Adrenal gland (tissue), 12 donors: ENCODE measurements around the gene DRICH1. TPM values are rescaled to one million over a fixed set of nuclear protein-coding genes. Genes with fewer than 3 reads are reported as not detected.

Experiments
- DNase-seq, 7 donors: peaks; one replicate each; pipeline ENCODE4 v3.0.0-alpha.2; 2019 to 2020
- H3K27ac ChIP-seq, 5 donors: fragments of 200-600 bp; sonication (generic) in 4 of 5; 1 replicate in 3 of 5; 2 replicates in 2 of 5; pipeline versions ENCODE4 v1.5.1 to v1.8.0; 2016 to 2020; ENCODE audit warnings: mild to moderate bottlenecking in 1 of 5
- H3K27me3 ChIP-seq: fragments of 200-600 bp; 2 replicates; pipeline ENCODE4 v1.8.0; 2021
- H3K36me3 ChIP-seq, 2 donors: fragments of 200-600 bp; replicated peaks in 1 of 2; 1 replicate in 1 of 2; 2 replicates in 1 of 2; pipeline versions ENCODE4 v1.5.1 to v1.8.0; 2018 to 2022
- H3K4me1 ChIP-seq, 2 donors: fragments of 200-600 bp; replicated peaks in 1 of 2; 1 replicate in 1 of 2; 2 replicates in 1 of 2; pipeline versions ENCODE4 v1.5.1 to v1.8.0; 2018 to 2021
- H3K4me3 ChIP-seq, 4 donors: fragments of 200-600 bp; sonication (generic) in 3 of 4; one replicate each; pipeline ENCODE4 v1.5.1; 2016 to 2018
- H3K9me3 ChIP-seq, 3 donors: fragments of 200-600 bp; sonication (generic) in 1 of 3; replicated peaks in 1 of 3; 1 replicate in 2 of 3; 2 replicates in 1 of 3; pipeline versions ENCODE4 v1.5.1 to v1.8.0; 2016 to 2021
- POLR2A ChIP-seq, 2 donors: fragments of 450-650 bp; IDR thresholded peaks; one replicate each; pipeline ENCODE4 v1.6.1; 2017; ENCODE audit warnings: antibody characterized with exemption in 2 of 2, mild to moderate bottlenecking in 2 of 2, moderate library complexity in 1 of 2
- WGBS, 4 donors: extraction: QIAGEN DNeasy Blood & Tissue Kit in 2 of 4; methylation state at CpG; one replicate each; pipeline versions ENCODE4 v1.1.5 to v1.1.7; 2013 to 2017; 5-methylcytosine and 5-hydroxymethylcytosine counted together
- intact Hi-C, 2 donors: fragments of 100-400 bp; cut with DNase I; formaldehyde crosslinking; loops; one replicate each; pipeline versions ENCODE4 v1.14.1 to v1.15.0; 2022 to 2023
- polyA plus RNA-seq, 3 donors: library from polyadenylated mRNA; stranded (reverse); fragments of 200-250 nt in 2 of 3; fragments of 350-450 nt in 1 of 3; fragmentation: Illumina TruSeq in 1 of 3; extraction: RNeasy Lipid Tissue Mini Kit (QIAGEN cat#74804) in 1 of 3; gene quantifications; one replicate each; pipeline ENCODE4 v1.2.3, GENCODE V29; 2013 to 2014
- total RNA-seq, 9 donors: library from RNA; depleted of rRNA in 4 of 9; stranded (reverse); fragments of >200 nt in 4 of 9; fragments of 120-200 nt in 1 of 9; fragmentation: NEBNext Ultra II Directional in 1 of 9; extraction: Animal tissue kit (Norgen Biotek cat#: 25700) in 1 of 9; gene quantifications; one replicate each; pipeline versions ENCODE4 v1.1.0 to v1.2.4, GENCODE V29; 2013 to 2023
- TF ChIP-seq, protein P1 (sequence below), 6 experiments: fragments of 450-650 bp in 4 of 6; fragments of 200-600 bp in 2 of 6; sonication (generic) in 1 of 6; IDR thresholded peaks; 1 replicate in 5 of 6; 2 replicates in 1 of 6; pipeline versions ENCODE4 v1.5.1 to v1.8.0; 2016 to 2021; ENCODE audit warnings: antibody characterized with exemption in 6 of 6, mild to moderate bottlenecking in 2 of 6, moderate library complexity in 1 of 6
- donor health status: healthy with polysubstance abuse.
- donor health status: Bipolar disorder and iron deficiency.
- donor health status: DM: yes; HTN: yes; CAD: no.
- donor health status: DM: no; HTN: no; CAD: no.
- donor health status: DM: no; HTN: no; CAD: no.
- donor health status: DM: yes; HTN: yes; CAD: no.

DRICH1 gene
- total and polyA plus RNA-seq, 12 donors: 0.26 to 6.0 (median 1.0) TPM; not detected in 5

DNA sequence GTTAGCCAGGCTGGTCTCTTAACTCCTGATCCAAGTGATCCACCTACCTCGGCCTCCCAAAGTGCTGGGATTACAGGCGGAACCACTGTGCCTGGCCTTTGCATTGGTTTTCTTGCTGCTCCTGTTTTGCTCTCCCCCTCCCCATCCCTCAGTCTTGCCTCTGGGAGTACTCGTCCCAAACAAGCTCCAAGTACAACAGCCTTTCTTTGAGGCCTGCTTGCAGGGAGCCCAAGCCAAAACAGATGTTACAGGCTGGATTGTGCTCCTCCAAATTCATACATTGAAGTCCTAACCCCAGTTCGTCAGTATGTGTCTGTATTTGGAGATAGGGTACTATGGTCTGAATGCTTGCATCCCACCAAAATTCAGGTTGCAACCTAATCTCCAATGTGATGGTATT is 60.6 kb downstream of the DRICH1 start:
- no peak for TF ChIP-seq POLR2A (IDR thresholded peaks at IDR 0.05)
- TF ChIP-seq, protein P1, sequence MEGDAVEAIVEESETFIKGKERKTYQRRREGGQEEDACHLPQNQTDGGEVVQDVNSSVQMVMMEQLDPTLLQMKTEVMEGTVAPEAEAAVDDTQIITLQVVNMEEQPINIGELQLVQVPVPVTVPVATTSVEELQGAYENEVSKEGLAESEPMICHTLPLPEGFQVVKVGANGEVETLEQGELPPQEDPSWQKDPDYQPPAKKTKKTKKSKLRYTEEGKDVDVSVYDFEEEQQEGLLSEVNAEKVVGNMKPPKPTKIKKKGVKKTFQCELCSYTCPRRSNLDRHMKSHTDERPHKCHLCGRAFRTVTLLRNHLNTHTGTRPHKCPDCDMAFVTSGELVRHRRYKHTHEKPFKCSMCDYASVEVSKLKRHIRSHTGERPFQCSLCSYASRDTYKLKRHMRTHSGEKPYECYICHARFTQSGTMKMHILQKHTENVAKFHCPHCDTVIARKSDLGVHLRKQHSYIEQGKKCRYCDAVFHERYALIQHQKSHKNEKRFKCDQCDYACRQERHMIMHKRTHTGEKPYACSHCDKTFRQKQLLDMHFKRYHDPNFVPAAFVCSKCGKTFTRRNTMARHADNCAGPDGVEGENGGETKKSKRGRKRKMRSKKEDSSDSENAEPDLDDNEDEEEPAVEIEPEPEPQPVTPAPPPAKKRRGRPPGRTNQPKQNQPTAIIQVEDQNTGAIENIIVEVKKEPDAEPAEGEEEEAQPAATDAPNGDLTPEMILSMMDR (IDR thresholded peaks at IDR 0.05): no peak
- no peak for DNase-seq
- Histone ChIP-seq H3K9me3 (no peaks in the 10 kb centered on the region), H3K36me3 (no peaks in the 10 kb centered on the region), H3K27me3 (no peaks in the 10 kb centered on the region), H3K27ac (no peak overlapping the region), H3K4me3 (no peak overlapping the region), H3K4me1 (peaks cover 0 to 2% of the 10 kb centered on the region in 2 donors)
- intact Hi-C loops: no loop called here
- 83 to 90% (median 89%) methylated on average over 4 of the region's 4 CpGs for WGBS, 4 donors

DNA sequence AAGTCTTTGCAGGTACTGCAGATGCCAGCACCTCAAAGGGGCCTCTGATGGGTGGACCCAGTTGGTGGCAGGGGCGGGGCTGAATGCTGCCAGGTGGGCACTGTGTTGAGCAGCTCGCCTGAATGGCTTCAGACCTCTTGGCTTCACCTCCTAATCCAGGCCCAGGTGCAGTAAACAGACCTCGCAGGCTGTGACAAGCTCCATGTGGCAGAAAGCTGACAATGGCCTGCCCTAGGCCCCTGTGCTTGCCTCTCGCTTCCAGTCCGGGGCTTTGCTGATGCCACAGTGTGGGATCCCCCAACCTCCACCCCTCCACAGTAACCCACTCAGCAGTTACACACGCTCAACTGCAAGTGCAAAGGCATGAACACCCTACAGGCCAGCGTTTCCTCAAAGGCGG is 61.4 kb downstream of the DRICH1 start:
- H3K36me3 ChIP-seq: no peaks in the 10 kb centered on the region
- TF ChIP-seq, protein P1 (IDR thresholded peaks at IDR 0.05): no peak
- TF ChIP-seq POLR2A (IDR thresholded peaks at IDR 0.05): no peak
- WGBS, 4 donors: 91 to 94% (median 92%) methylated on average over 3 to 8 of the region's 8 CpGs
- no peaks in the 10 kb centered on the region for H3K27me3 ChIP-seq
- H3K4me3 ChIP-seq: no peak overlapping the region
- intact Hi-C loops: no loop called here
- peaks cover 0 to 10% of the 10 kb centered on the region in 2 donors for H3K4me1 ChIP-seq
- H3K27ac ChIP-seq: no peak overlapping the region
- no peak for DNase-seq
- H3K9me3 ChIP-seq: no peaks in the 10 kb centered on the region

DNA sequence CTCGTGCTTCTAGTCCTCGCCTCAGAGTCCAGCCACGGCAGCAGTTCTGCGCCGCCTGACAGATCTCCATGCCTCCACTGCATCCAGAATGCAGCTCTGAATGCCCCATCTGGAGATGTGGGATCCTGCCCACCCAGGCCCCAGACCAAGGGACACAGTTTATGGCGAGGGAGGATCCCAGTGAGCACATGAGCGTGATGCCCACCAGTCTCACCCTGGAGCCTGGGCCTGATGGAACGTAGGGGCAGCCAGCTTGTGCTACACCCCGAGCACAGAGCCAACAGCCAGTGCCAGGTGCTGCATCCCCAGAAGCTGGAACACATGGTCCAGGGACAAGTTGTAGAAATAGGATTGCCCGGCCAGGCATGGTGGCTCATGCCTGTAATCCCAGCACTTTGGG is 62.4 kb downstream of the DRICH1 start:
- intact Hi-C loops: no loop called here
- TF ChIP-seq, protein P1 (IDR thresholded peaks at IDR 0.05): no peak
- TF ChIP-seq POLR2A (IDR thresholded peaks at IDR 0.05): no peak
- 91 to 98% (median 96%) methylated on average over 6 to 10 of the region's 10 CpGs for WGBS, 4 donors
- H3K36me3 ChIP-seq: no peaks in the 10 kb centered on the region
- no peak overlapping the region for H3K27ac ChIP-seq
- H3K9me3 ChIP-seq: no peaks in the 10 kb centered on the region
- no peak for DNase-seq
- no peaks in the 10 kb centered on the region for H3K27me3 ChIP-seq
- peaks cover 0 to 14% of the 10 kb centered on the region in 2 donors for H3K4me1 ChIP-seq
- H3K4me3 ChIP-seq: no peak overlapping the region

DNA sequence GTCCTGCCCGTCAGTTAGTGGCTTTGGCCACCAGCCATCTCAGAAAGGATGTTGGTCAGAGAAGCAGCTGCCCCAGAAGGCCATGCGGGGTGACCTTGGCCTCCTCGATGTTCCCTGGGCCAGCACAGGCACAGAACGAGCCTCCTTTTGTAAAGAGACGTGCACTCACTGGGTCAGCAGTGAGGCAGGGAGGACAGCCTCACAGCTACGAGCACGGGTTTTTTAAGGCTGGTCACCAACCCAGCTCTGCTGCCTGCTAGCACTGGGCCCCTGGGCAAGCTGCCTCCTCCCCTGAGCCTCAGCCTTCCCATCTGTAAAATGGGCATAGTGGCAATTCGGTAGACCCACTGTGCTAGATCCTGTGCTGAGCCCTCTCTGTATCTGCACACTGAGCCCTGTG is 62.8 kb downstream of the DRICH1 start:
- no peaks in the 10 kb centered on the region for H3K36me3 ChIP-seq
- no peaks in the 10 kb centered on the region for H3K27me3 ChIP-seq
- no peak overlapping the region for H3K27ac ChIP-seq
- intact Hi-C loops: no loop called here
- TF ChIP-seq POLR2A (IDR thresholded peaks at IDR 0.05): no peak
- TF ChIP-seq, protein P1 (IDR thresholded peaks at IDR 0.05): no peak
- no peaks in the 10 kb centered on the region for H3K9me3 ChIP-seq
- peaks cover 0 to 14% of the 10 kb centered on the region in 2 donors for H3K4me1 ChIP-seq
- H3K4me3 ChIP-seq: no peak overlapping the region
- peak in 6 of 7 donors; percentile 33 to 62 (median 42) for DNase-seq
- 51 to 100% (median 53%) methylated on average over 1 to 8 of the region's 8 CpGs for WGBS, 4 donors
